ENCODE measurements around the gene GINS2. TPM values are rescaled to one million over a fixed set of nuclear protein-coding genes. Genes with fewer than 3 reads are reported as not detected.

GINS2 gene
- total RNA-seq, 1 experiment from 2014 or later, result 52.7 TPM

- H3K23me2 ChIP-seq (ENCODE audit: insufficient read length, low read depth, low read length, poor library complexity, severe bottlenecking), result no peaks in the 10 kb centered on the region
- no peak overlapping the region for H2BK120ac ChIP-seq (ENCODE audit: low read depth, low read length, poor library complexity, severe bottlenecking)
- H3K27ac ChIP-seq (ENCODE audit: insufficient read length, low read depth, low read length), result no peak overlapping the region
- Mint-ChIP-seq H3K4me3 (no peak overlapping the region), H3K36me3 (ENCODE audit: insufficient read depth in 1 of 3, low read depth in 3 of 3) (peaks cover 13 to 72% (median 64%) of the 10 kb centered on the region in 3 experiments; a peak in 6 of 7 replicates), H3K9me3 (no peaks in the 10 kb centered on the region), H3K4me1 (peaks cover 11 to 20% of the 10 kb centered on the region in 2 experiments), H3K27me3 (ENCODE audit: low read depth) (no peaks in the 10 kb centered on the region; the same call in 1 of the 2 replicates), H3K27ac (peak overlapping the region in 2 of 3 experiments; percentile 16 to 32; a peak in 3 of 7 replicates)
- TF ChIP-seq CTCF (conservative IDR thresholded peaks at IDR 0.05), result no peak
- H2BK15ac ChIP-seq (ENCODE audit: low read depth, low read length), result no peak overlapping the region
- DNase-seq, result no peak
- H2BK12ac ChIP-seq (ENCODE audit: insufficient read length, low read depth, low read length), result no peak overlapping the region
- H2BK5ac ChIP-seq (ENCODE audit: insufficient read length, low read length), result no peak overlapping the region
- H3K9ac ChIP-seq (ENCODE audit: extremely low read depth, insufficient read length, low read length), result no peak overlapping the region
- H2AK5ac ChIP-seq (ENCODE audit: insufficient read length, low read length), result no peak overlapping the region
- H3K79me1 ChIP-seq (ENCODE audit: insufficient read depth, low read depth, low read length, poor library complexity, severe bottlenecking), result no peaks in the 10 kb centered on the region
- H4K8ac ChIP-seq (replicated peaks; ENCODE audit: insufficient read length, low read depth, low read length), result no peak overlapping the region
- H3K4me1 ChIP-seq (ENCODE audit: insufficient read depth, low read length), result no peaks in the 10 kb centered on the region; the same call in 1 of the 2 replicates
- no peak overlapping the region for H4K5ac ChIP-seq (ENCODE audit: insufficient read length, low read depth, low read length)
- H2BK20ac ChIP-seq (ENCODE audit: low read depth, low read length, poor library complexity, severe bottlenecking), result no peak overlapping the region
- H3K56ac ChIP-seq (ENCODE audit: insufficient read length, low read depth, low read length), result no peak overlapping the region
- no peak overlapping the region for H3K18ac ChIP-seq (ENCODE audit: insufficient read length, low read depth, low read length)
- H4K20me1 ChIP-seq (ENCODE audit: control insufficient read depth, insufficient read depth, insufficient read length), result no peaks in the 10 kb centered on the region
- no peak overlapping the region for H4K91ac ChIP-seq (ENCODE audit: insufficient read length, low read depth, low read length)
- H3K79me2 ChIP-seq (ENCODE audit: insufficient read depth, low read length), result peaks cover 3% of the 10 kb centered on the region; the same call in 1 of the 2 replicates
- H2AFZ ChIP-seq (ENCODE audit: low read length), result no peak overlapping the region
- H3K14ac ChIP-seq (ENCODE audit: insufficient read depth, low read length), result no peak overlapping the region
- H3K4ac ChIP-seq (ENCODE audit: low read depth, low read length), result no peak overlapping the region
- no peak overlapping the region for H3K23ac ChIP-seq (ENCODE audit: insufficient read length, low read depth, low read length)
- no peak overlapping the region for H3K4me2 ChIP-seq (ENCODE audit: insufficient read depth, insufficient read length, low read length)
- no peak overlapping the region for H3T11ph ChIP-seq (ENCODE audit: low read length)
- no peaks in the 10 kb centered on the region for H3K27me3 ChIP-seq (ENCODE audit: insufficient read depth, low read length)
- H3K9me3 ChIP-seq (ENCODE audit: control insufficient read depth, low read depth, low read length), result no peaks in the 10 kb centered on the region
These were observed 5.4 kb downstream of the GINS2 start for GRCh38 chr16:85683363-85683762.
